BLaER1 treated with 17β-estradiol and CSF1 and Interleukin-3, amounts not matched to agents 10 nM and 100 nM (cell line): Measurements from ENCODE around the gene NAALADL2.

Source experiments
- H3K27ac ChIP-seq, 11 experiments: shearing (Covaris generic); formaldehyde crosslinking; 2 replicates each; pipeline ENCODE4 v1.8.1; 2022
- H3K27me3 ChIP-seq, 11 experiments: shearing (Covaris generic); formaldehyde crosslinking; 2 replicates each; pipeline ENCODE4 v1.8.1; 2022
- H3K36me3 ChIP-seq, 11 experiments: shearing (Covaris generic); formaldehyde crosslinking; 2 replicates each; pipeline ENCODE4 v1.8.1; 2022
- H3K4me1 ChIP-seq, 10 experiments: shearing (Covaris generic); formaldehyde crosslinking; 2 replicates each; pipeline ENCODE4 v1.8.1; 2022
- H3K4me2 ChIP-seq, 11 experiments: shearing (Covaris generic); formaldehyde crosslinking; 2 replicates each; pipeline ENCODE4 v1.8.1; 2022
- H3K4me3 ChIP-seq, 10 experiments: shearing (Covaris generic); formaldehyde crosslinking; 2 replicates each; pipeline ENCODE4 v1.8.1; 2022
- H3K9ac ChIP-seq, 11 experiments: shearing (Covaris generic); formaldehyde crosslinking; 2 replicates each; pipeline ENCODE4 v1.8.1; 2022
- H3K9me3 ChIP-seq, 11 experiments: shearing (Covaris generic); formaldehyde crosslinking; replicated peaks in 1 of 11; 2 replicates each; pipeline ENCODE4 v1.8.1; 2022
- H4K20me1 ChIP-seq, 11 experiments: shearing (Covaris generic); formaldehyde crosslinking; 2 replicates each; pipeline ENCODE4 v1.8.1; 2022
- Cebpa-rat ChIP-seq, 11 experiments: shearing (Covaris generic); IDR thresholded peaks; 2 replicates each; pipeline ENCODE4 v1.8.1; 2022

NAALADL2 gene

GRCh38 chr3:174957551-174958001 lies 98.4 kb downstream of the NAALADL2 start:
- no peak overlapping the region for H3K4me3 ChIP-seq
- no peaks in the 10 kb centered on the region for H3K9me3 ChIP-seq
- H3K9ac ChIP-seq = no peak overlapping the region
- H3K27me3 ChIP-seq = no peaks in the 10 kb centered on the region
- no peaks in the 10 kb centered on the region for H4K20me1 ChIP-seq
- no peak for TF ChIP-seq Cebpa-rat (IDR thresholded peaks at IDR 0.05)
- H3K27ac ChIP-seq = no peak overlapping the region
- H3K4me2 ChIP-seq = no peak overlapping the region
- no peaks in the 10 kb centered on the region for H3K36me3 ChIP-seq
- no peaks in the 10 kb centered on the region for H3K4me1 ChIP-seq

GRCh38 chr3:174958671-174959328 lies 99.7 kb downstream of the NAALADL2 start:
- H3K4me3 ChIP-seq = no peak overlapping the region
- no peaks in the 10 kb centered on the region for H3K36me3 ChIP-seq
- H3K27ac ChIP-seq = no peak overlapping the region
- H3K9me3 ChIP-seq = no peaks in the 10 kb centered on the region
- no peaks in the 10 kb centered on the region for H3K4me1 ChIP-seq
- H3K27me3 ChIP-seq = no peaks in the 10 kb centered on the region
- no peaks in the 10 kb centered on the region for H4K20me1 ChIP-seq
- H3K4me2 ChIP-seq = no peak overlapping the region
- no peak overlapping the region for H3K9ac ChIP-seq
- TF ChIP-seq Cebpa-rat (IDR thresholded peaks at IDR 0.05) = no peak

GRCh38 chr3:174959556-174960065 lies 100.5 kb downstream of the NAALADL2 start:
- TF ChIP-seq Cebpa-rat (IDR thresholded peaks at IDR 0.05) = no peak
- no peak overlapping the region for H3K4me3 ChIP-seq
- no peaks in the 10 kb centered on the region for H3K4me1 ChIP-seq
- H3K9ac ChIP-seq = no peak overlapping the region
- no peaks in the 10 kb centered on the region for H3K9me3 ChIP-seq
- no peak overlapping the region for H3K4me2 ChIP-seq
- H3K36me3 ChIP-seq = no peaks in the 10 kb centered on the region
- H3K27me3 ChIP-seq = no peaks in the 10 kb centered on the region
- H4K20me1 ChIP-seq = no peaks in the 10 kb centered on the region
- H3K27ac ChIP-seq = no peak overlapping the region

- Histone ChIP-seq H3K27ac (no peak overlapping the region), H4K20me1 (no peaks in the 10 kb centered on the region), H3K4me2 (no peak overlapping the region), H3K36me3 (no peaks in the 10 kb centered on the region), H3K27me3 (no peaks in the 10 kb centered on the region), H3K9me3 (peaks cover 0 to 3% (median 0%) of the 10 kb centered on the region in 11 experiments; a peak in 2 of 22 replicates), H3K4me3 (no peak overlapping the region), H3K9ac (no peak overlapping the region), H3K4me1 (no peaks in the 10 kb centered on the region)
- no peak for TF ChIP-seq Cebpa-rat (IDR thresholded peaks at IDR 0.05)
Measured at GRCh38 chr3:174960898-174961297, 101.8 kb downstream of the NAALADL2 start.

GRCh38 chr3:174973465-174973864 lies 114.3 kb downstream of the NAALADL2 start:
- Histone ChIP-seq H3K4me3 (no peak overlapping the region), H3K27ac (no peak overlapping the region), H3K4me1 (peaks cover 0 to 1% (median 0%) of the 10 kb centered on the region in 10 experiments; a peak in 3 of 20 replicates), H4K20me1 (no peaks in the 10 kb centered on the region), H3K27me3 (no peaks in the 10 kb centered on the region), H3K4me2 (no peak overlapping the region), H3K36me3 (no peaks in the 10 kb centered on the region), H3K9me3 (peaks cover 0 to 8% (median 0%) of the 10 kb centered on the region in 11 experiments; a peak in 5 of 22 replicates), H3K9ac (no peak overlapping the region)
- no peak for TF ChIP-seq Cebpa-rat (IDR thresholded peaks at IDR 0.05)

- Histone ChIP-seq H4K20me1 (no peaks in the 10 kb centered on the region), H3K4me3 (no peak overlapping the region), H3K4me2 (no peak overlapping the region), H3K4me1 (no peaks in the 10 kb centered on the region), H3K27me3 (no peaks in the 10 kb centered on the region), H3K9ac (no peak overlapping the region), H3K27ac (no peak overlapping the region), H3K36me3 (no peaks in the 10 kb centered on the region), H3K9me3 (no peaks in the 10 kb centered on the region; a peak in 1 of 22 replicates)
- no peak for TF ChIP-seq Cebpa-rat (IDR thresholded peaks at IDR 0.05)
Measured at GRCh38 chr3:174986685-174987084, 127.6 kb downstream of the NAALADL2 start.

- Histone ChIP-seq H3K27ac (no peak overlapping the region), H3K4me1 (no peaks in the 10 kb centered on the region), H3K36me3 (no peaks in the 10 kb centered on the region), H3K4me3 (no peak overlapping the region), H3K9me3 (no peaks in the 10 kb centered on the region), H3K4me2 (no peak overlapping the region), H3K9ac (no peak overlapping the region), H4K20me1 (no peaks in the 10 kb centered on the region), H3K27me3 (no peaks in the 10 kb centered on the region)
- no peak for TF ChIP-seq Cebpa-rat (IDR thresholded peaks at IDR 0.05)
Measured at GRCh38 chr3:175001091-175001490, 142.0 kb downstream of the NAALADL2 start.

- no peaks in the 10 kb centered on the region for H4K20me1 ChIP-seq
- H3K4me1 ChIP-seq = no peaks in the 10 kb centered on the region
- no peak overlapping the region for H3K9ac ChIP-seq
- H3K27me3 ChIP-seq = no peaks in the 10 kb centered on the region
- no peaks in the 10 kb centered on the region for H3K9me3 ChIP-seq
- no peak for TF ChIP-seq Cebpa-rat (IDR thresholded peaks at IDR 0.05)
- no peak overlapping the region for H3K27ac ChIP-seq
- H3K4me2 ChIP-seq = no peak overlapping the region
- no peak overlapping the region for H3K4me3 ChIP-seq
- H3K36me3 ChIP-seq = no peaks in the 10 kb centered on the region
Measured at GRCh38 chr3:175002732-175003143, 143.6 kb downstream of the NAALADL2 start.

GRCh38 chr3:175003590-175003989 lies 144.5 kb downstream of the NAALADL2 start:
- no peak overlapping the region for H3K4me3 ChIP-seq

GRCh38 chr3:175005193-175005592 lies 146.1 kb downstream of the NAALADL2 start:
- H3K27me3 ChIP-seq = no peaks in the 10 kb centered on the region
- no peaks in the 10 kb centered on the region for H4K20me1 ChIP-seq
- H3K4me2 ChIP-seq = no peak overlapping the region
- no peaks in the 10 kb centered on the region for H3K4me1 ChIP-seq
- no peak for TF ChIP-seq Cebpa-rat (IDR thresholded peaks at IDR 0.05)
- no peak overlapping the region for H3K27ac ChIP-seq
- no peaks in the 10 kb centered on the region for H3K36me3 ChIP-seq
- no peaks in the 10 kb centered on the region for H3K9me3 ChIP-seq
- H3K4me3 ChIP-seq = no peak overlapping the region
- H3K9ac ChIP-seq = no peak overlapping the region

More at GRCh38 chr3:175003590-175003989, 144.5 kb downstream of the NAALADL2 start:
- Histone ChIP-seq H3K4me1 (no peaks in the 10 kb centered on the region), H3K9me3 (no peaks in the 10 kb centered on the region), H3K36me3 (no peaks in the 10 kb centered on the region), H3K9ac (no peak overlapping the region), H3K27ac (no peak overlapping the region), H3K4me2 (no peak overlapping the region), H4K20me1 (no peaks in the 10 kb centered on the region), H3K27me3 (no peaks in the 10 kb centered on the region)
- TF ChIP-seq Cebpa-rat (IDR thresholded peaks at IDR 0.05) = no peak
